Neuron (in vitro differentiated cells): ENCODE measurements around the gene FKBP14.
A peak's percentile ranks its signal among the peaks of the same experiment; 100 is the strongest.

Experiments
- H2AFZ ChIP-seq: one replicate; pipeline ENCODE4 v1.6.1; 2013; ENCODE audit warnings: low read depth, mild to moderate bottlenecking, inconsistent platforms, low read length, moderate library complexity
- H3K27me3 ChIP-seq: one replicate; pipeline ENCODE4 v1.6.1; 2013; ENCODE audit warnings: low read length; ENCODE audit not compliant: insufficient read depth
- H3K36me3 ChIP-seq: one replicate; pipeline ENCODE4 v1.6.1; 2013; ENCODE audit warnings: low read length; ENCODE audit not compliant: insufficient read depth
- H3K4me1 ChIP-seq: one replicate; pipeline ENCODE4 v1.6.1; 2013; ENCODE audit warnings: low read length; ENCODE audit not compliant: insufficient read depth
- H3K4me3 ChIP-seq: 2 replicates; pipeline ENCODE4 v1.5.1; 2013; ENCODE audit warnings: mild to moderate bottlenecking, low read length, moderate library complexity
- H3K9me3 ChIP-seq: one replicate; pipeline ENCODE4 v1.6.1; 2013; ENCODE audit warnings: low read length

The FKBP14 gene

GRCh38 chr7:30048582-30048981 lies 22.1 kb upstream of the FKBP14 start:
- Histone ChIP-seq H3K4me1 (no peaks in the 10 kb centered on the region), H3K27me3 (no peaks in the 10 kb centered on the region), H3K4me3 (no peak overlapping the region), H3K9me3 (no peaks in the 10 kb centered on the region), H3K36me3 (peaks cover 71% of the 10 kb centered on the region), H2AFZ (no peak overlapping the region)

DNA sequence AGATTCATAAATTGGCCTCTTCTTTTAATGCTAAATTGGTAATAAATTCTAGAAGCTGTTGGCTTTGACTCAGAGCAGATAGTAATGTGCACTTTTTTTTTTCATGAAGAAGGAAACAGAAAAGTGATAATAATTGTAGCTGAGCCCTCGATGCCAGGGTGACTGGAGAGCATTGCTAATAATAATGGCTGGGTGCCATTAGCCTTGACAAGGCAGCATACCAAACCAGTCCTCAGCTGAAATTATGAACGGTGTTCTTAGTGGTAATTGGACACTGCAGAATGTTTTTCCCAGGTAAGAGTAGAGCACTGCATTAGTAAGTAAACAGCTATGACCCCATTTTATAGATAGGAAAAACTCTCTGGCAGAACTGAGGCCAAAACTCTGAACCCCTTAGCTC lies 20.6 kb upstream of the FKBP14 start:
- no peaks in the 10 kb centered on the region for H3K27me3 ChIP-seq
- peaks cover 68% of the 10 kb centered on the region for H3K36me3 ChIP-seq
- H3K4me3 ChIP-seq: no peak overlapping the region
- H3K9me3 ChIP-seq: peaks cover under 1% of the 10 kb centered on the region
- no peak overlapping the region for H2AFZ ChIP-seq
- H3K4me1 ChIP-seq: no peaks in the 10 kb centered on the region

- Histone ChIP-seq H2AFZ (no peak overlapping the region), H3K27me3 (no peaks in the 10 kb centered on the region), H3K4me3 (no peak overlapping the region), H3K4me1 (no peaks in the 10 kb centered on the region), H3K36me3 (peaks cover 65% of the 10 kb centered on the region), H3K9me3 (peaks cover 4% of the 10 kb centered on the region)
Observed at GRCh38 chr7:30046127-30046770, 19.7 kb upstream of the FKBP14 start.

DNA sequence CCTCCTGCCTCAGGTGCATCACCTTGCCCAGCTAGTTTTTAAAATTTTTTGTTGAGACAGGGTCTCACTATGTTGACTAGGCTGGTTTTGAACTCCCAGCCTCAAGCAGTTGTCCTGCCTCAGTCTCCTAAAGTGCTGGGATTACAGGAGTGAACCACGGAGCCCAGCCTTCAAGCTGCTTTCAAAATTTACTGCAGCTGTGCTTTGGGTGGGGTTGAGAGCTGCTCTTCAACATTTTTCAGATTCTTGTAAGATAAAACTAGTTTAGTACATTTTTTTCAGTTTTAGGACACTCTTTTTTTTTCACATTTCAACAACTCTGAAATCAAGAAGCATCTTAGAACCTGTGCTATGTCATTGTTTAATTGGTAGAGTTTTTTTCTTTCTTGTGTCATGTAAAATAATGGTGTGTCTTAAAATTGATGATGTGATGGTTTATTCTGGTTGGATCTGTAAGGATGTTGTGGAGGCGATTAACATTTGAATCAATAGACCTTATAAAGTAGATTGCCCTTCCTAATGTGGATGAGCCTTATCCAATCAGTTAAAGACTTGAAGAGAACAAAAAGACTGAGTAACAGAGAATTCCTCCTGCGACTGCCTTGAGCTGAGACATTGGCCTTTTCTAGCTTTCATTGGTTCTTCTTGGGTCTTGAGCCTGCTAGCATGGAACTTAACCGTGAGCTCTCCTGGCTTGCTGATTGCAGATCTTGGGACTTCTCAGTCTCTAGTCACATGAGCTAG lies 15.2 kb upstream of the FKBP14 start:
- Histone ChIP-seq H3K4me1 (no peaks in the 10 kb centered on the region), H3K4me3 (no peak overlapping the region), H3K27me3 (no peaks in the 10 kb centered on the region), H2AFZ (no peak overlapping the region), H3K9me3 (peaks cover 4% of the 10 kb centered on the region), H3K36me3 (peaks cover 39% of the 10 kb centered on the region)

GRCh38 chr7:30040938-30041337 lies 14.4 kb upstream of the FKBP14 start:
- peaks cover 34% of the 10 kb centered on the region for H3K36me3 ChIP-seq
- H3K4me3 ChIP-seq: no peak overlapping the region
- no peak overlapping the region for H2AFZ ChIP-seq
- H3K27me3 ChIP-seq: no peaks in the 10 kb centered on the region
- peaks cover 4% of the 10 kb centered on the region for H3K9me3 ChIP-seq
- no peaks in the 10 kb centered on the region for H3K4me1 ChIP-seq

DNA sequence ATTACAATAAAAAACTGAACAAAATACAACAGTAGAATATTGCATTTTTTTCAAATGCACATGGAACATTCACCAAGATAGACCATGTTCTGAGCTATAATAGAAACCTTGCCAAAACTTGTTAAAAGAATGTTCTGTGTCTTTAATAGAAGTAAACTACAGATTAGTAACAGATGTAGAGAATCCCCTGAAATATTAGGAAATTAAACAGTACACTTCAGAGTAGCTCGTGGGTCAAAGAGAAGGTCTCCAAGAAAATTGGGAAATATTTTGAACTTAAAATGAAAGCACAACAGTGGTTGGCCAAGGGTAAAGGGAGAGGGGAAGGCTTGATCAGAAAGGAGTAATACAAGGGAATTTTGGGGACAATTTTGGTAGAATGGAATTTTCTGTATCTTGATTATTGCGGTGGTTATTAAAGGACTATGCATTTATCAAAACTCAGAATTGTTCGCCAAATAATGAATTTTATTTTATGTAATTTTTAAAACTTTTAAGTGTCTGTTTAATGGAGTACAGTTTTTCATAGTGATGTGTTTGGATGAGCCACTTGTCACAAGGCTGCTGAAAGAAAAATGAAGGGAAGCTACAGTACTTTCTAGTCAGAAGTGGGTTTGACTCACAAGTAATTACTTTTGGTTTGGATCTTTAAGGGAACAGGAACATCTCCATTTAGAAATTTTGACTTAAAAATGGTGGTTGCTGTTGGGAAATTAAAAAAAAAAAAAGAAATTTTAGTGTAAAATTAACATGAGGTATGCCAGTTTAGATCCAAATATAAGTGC lies 11.9 kb upstream of the FKBP14 start:
- H3K4me3 ChIP-seq: no peak overlapping the region
- H3K36me3 ChIP-seq: peaks cover 38% of the 10 kb centered on the region
- no peak overlapping the region for H2AFZ ChIP-seq

DNA sequence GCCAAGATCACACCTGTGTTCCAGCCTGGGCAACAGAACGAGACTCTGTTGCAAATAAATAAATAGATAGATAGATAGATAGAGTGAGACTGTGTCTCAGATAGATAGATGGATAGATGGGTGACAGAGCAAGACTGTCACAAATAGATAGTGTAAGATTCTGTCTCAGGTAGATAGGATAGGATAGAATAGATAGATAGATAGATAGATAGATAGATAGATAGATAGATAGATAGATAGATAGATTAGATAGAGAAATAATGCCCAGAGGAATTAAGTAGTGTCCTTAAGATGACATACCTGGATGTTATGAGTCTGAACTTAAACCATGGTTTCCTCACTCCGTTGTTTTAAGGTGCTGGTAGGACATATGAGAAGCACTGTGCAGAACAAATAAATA lies 9.7 kb upstream of the FKBP14 start:
- no peak overlapping the region for H2AFZ ChIP-seq
- no peaks in the 10 kb centered on the region for H3K9me3 ChIP-seq
- no peaks in the 10 kb centered on the region for H3K27me3 ChIP-seq
- H3K4me3 ChIP-seq: no peak overlapping the region
- peaks cover 8% of the 10 kb centered on the region for H3K4me1 ChIP-seq
- peaks cover 36% of the 10 kb centered on the region for H3K36me3 ChIP-seq

More for the DNA sequence above, 11.9 kb upstream of the FKBP14 start:
- no peaks in the 10 kb centered on the region for H3K4me1 ChIP-seq
- no peaks in the 10 kb centered on the region for H3K27me3 ChIP-seq
- H3K9me3 ChIP-seq: peaks cover 4% of the 10 kb centered on the region

DNA sequence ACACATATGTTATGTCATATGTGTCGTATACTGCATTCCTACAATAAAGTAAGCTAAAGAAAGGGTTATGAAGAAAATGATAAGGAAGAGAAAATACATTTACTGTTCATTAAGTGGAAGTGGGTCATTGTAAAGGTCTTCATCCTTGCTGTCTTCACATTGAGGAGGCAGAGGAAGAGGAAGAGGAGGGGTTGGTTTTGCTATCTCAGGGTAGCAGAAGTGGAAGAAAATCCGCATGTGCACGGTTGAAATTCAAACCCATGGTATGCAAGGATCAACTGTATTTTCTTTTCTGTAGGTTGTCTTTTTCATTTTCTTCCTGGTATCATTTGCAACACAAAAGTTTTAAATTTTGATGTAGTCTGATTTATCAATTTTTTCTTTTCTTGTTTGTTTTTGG lies 8.0 kb upstream of the FKBP14 start:
- H3K4me3 ChIP-seq: no peak overlapping the region
- H3K4me1 ChIP-seq: peaks cover 25% of the 10 kb centered on the region
- H2AFZ ChIP-seq: no peak overlapping the region
- no peaks in the 10 kb centered on the region for H3K27me3 ChIP-seq
- H3K36me3 ChIP-seq: peaks cover 36% of the 10 kb centered on the region
- no peaks in the 10 kb centered on the region for H3K9me3 ChIP-seq

DNA sequence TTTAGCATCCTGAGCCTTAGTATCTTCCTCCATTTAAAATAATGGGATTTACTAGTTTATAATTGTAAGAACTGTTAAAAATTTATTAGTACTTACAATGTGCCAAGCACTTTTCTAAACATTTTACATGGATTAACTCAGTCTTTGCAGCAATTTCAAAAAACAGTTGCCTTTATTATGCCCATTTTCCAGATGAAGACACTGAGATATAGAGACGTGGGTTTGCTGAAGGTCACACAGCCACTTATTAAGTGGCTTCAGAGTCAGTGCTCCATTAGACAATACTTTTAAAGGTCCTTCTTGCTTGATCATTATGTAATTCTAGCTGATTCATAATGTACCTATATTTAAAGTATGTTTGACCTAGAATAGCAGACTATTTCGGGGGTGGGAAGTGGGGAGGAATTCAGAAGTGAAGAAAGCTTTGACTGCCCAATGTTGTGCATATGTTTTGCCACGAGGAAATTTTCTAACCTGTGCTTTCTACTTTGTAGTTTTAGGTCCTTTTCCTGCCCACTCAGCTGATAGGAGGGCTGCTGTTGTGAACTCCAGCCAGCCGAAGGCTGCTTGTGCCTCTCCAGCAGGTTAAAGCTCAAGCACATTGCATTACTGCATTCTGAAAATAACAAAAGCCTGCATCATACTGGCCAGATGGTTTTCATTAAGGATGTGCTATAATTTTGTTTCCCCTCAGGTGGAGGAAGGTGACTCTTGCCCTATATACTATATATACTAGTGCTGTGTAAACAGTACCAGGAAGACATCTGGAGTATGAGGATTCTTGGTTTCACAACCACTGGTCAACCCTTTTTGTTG lies 6.0 kb upstream of the FKBP14 start:
- Histone ChIP-seq H2AFZ (no peak overlapping the region), H3K4me1 (peaks cover 30% of the 10 kb centered on the region), H3K36me3 (peaks cover 33% of the 10 kb centered on the region), H3K4me3 (no peak overlapping the region), H3K27me3 (no peaks in the 10 kb centered on the region), H3K9me3 (no peaks in the 10 kb centered on the region)

DNA sequence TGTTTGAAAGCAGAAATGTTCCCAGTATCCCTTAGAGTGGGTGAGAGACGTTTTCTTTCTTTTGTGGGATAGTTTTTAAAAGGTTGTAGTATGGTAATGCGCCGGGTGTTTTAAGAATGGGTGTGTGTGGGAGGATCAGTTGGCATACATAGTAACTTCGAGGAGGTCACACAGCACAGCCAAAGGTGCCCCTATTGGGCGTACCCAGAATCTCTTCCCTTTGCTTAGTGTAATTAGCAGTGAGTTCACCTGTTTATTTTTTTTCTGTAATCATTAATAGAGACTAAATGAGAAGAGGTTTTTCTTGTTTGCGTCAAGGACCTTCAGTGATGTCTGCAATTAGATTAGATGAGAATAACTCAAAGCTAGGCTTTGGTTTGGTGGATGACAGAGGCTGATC lies 3.2 kb upstream of the FKBP14 start:
- peak overlapping the region; percentile 75 for H3K4me3 ChIP-seq

GRCh38 chr7:30028749-30029635 lies 2.5 kb upstream of the FKBP14 start:
- Histone ChIP-seq H3K9me3 (no peaks in the 10 kb centered on the region), H3K36me3 (peaks cover 12% of the 10 kb centered on the region), H2AFZ (peak overlapping the region; percentile 89), H3K4me1 (peaks cover 43% of the 10 kb centered on the region), H3K27me3 (no peaks in the 10 kb centered on the region), H3K4me3 (peak overlapping the region; percentile 75)

More for the DNA sequence above, 3.2 kb upstream of the FKBP14 start:
- Histone ChIP-seq H3K27me3 (no peaks in the 10 kb centered on the region), H3K4me1 (peaks cover 43% of the 10 kb centered on the region), H3K36me3 (peaks cover 18% of the 10 kb centered on the region), H3K9me3 (no peaks in the 10 kb centered on the region), H2AFZ (no peak overlapping the region)

DNA sequence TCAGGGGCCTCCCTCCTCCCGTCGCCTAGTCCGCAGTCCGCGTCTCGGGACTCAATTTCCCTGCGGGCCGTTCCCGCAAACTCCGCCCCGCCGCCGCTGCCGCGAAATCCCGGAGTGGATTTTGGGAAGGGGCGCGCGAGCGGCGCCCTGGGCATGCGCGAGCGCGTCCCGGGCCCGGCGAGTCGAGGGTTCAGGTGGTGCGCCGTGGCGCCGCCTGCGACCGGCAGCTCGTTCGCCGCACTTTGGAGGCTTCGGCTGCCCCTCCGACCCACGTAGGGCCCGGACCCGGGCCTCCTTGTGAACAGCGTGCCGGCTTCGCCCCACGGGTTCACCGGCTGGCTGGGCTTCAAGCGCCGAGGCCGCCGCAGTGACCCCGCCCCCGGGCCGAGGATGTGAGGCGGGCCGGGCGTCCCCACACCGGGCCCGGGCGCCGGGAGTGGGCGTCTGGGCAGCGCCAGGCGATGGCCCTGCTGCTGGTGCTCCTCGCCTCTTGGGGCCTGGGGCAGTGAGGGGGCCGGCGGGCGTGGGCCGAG lies 1.8 kb upstream of the FKBP14 start, which contains the start of gene PLEKHA8:
Gene PLEKHA8, plus strand, starts transcription at position 197 of the 533 bp plus-strand sequence. CDS start 351 bp downstream, outside the sequence.
- H3K9me3 ChIP-seq: no peaks in the 10 kb centered on the region
- peaks cover 6% of the 10 kb centered on the region for H3K36me3 ChIP-seq
- H3K27me3 ChIP-seq: no peaks in the 10 kb centered on the region
- H2AFZ ChIP-seq: peak within 1 kb of the TSS; percentile 89
- peaks cover 43% of the 10 kb centered on the region for H3K4me1 ChIP-seq
- peak within 1 kb of the TSS; percentile 75 for H3K4me3 ChIP-seq
